Activated CD4-positive, CD25-positive, alpha-beta regulatory T cell treated with anti-CD3 and anti-CD28 coated beads, Interleukin-2, amount 50 U/mL, for 16 hours (primary cell): ENCODE data around the gene BCL2L11.

ENCODE experiments used
- DNase-seq: peaks from one replicate; pipeline ENCODE4 v3.0.0-alpha.2; 2020; ENCODE audit warnings: low read depth, low spot score

The BCL2L11 gene

GRCh38 chr2:111191877-111192276 is 71.2 kb downstream of the BCL2L11 start:
- DNase-seq: no peak

- no peak for DNase-seq
These were observed 72.2 kb downstream of the BCL2L11 start for GRCh38 chr2:111192776-111193368.

GRCh38 chr2:111194835-111195621 is 74.3 kb downstream of the BCL2L11 start:
- no peak for DNase-seq

GRCh38 chr2:111196435-111196834 is 75.7 kb downstream of the BCL2L11 start:
- DNase-seq: no peak

- DNase-seq: no peak
These were observed 78.0 kb downstream of the BCL2L11 start for GRCh38 chr2:111198701-111199100.

GRCh38 chr2:111199840-111200239 is 79.1 kb downstream of the BCL2L11 start:
- DNase-seq: no peak

- no peak for DNase-seq
These were observed 79.7 kb downstream of the BCL2L11 start for GRCh38 chr2:111200333-111200881.

GRCh38 chr2:111201214-111201613 is 80.5 kb downstream of the BCL2L11 start:
- DNase-seq: no peak

GRCh38 chr2:111202266-111203040 is 81.7 kb downstream of the BCL2L11 start:
- DNase-seq: no peak

GRCh38 chr2:111204706-111205105 is 84.0 kb downstream of the BCL2L11 start:
- no peak for DNase-seq

- no peak for DNase-seq
These were observed 85.1 kb downstream of the BCL2L11 start for GRCh38 chr2:111205774-111206173.

- DNase-seq: no peak
These were observed 87.1 kb downstream of the BCL2L11 start for GRCh38 chr2:111207851-111208250.

GRCh38 chr2:111208639-111209038 is 87.9 kb downstream of the BCL2L11 start:
- no peak for DNase-seq

- DNase-seq: no peak
These were observed 88.4 kb downstream of the BCL2L11 start for GRCh38 chr2:111209045-111209514.

- DNase-seq: no peak
These were observed 89.3 kb downstream of the BCL2L11 start for GRCh38 chr2:111210036-111210435.

- DNase-seq: no peak
These were observed 93.2 kb downstream of the BCL2L11 start for GRCh38 chr2:111213877-111214276.

GRCh38 chr2:111216811-111217652 is 96.3 kb downstream of the BCL2L11 start:
- DNase-seq: no peak
